ENCODE results near the gene TTC28.

The TTC28 gene

DNA sequence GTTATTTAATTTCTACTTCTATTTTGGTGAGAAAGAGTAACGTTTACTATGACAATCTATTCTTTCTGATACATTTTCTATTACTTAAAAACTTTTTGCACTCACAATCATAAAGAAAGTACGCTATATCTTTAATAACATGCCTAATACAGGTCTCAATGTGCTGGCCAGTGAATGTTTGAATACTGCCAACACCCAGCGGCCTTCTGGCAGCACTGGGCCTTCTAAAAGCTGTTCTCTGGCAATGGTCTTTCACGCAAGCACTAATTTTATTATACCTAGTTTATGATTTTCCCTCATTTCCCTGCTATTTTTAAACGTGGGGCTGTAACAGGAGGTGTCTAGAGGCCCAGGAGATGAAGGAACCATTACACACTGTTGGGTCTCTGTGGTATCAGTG is 410.8 kb downstream of the TTC28 start:
- no peak for DNase-seq (ENCODE audit: low read depth)

DNA sequence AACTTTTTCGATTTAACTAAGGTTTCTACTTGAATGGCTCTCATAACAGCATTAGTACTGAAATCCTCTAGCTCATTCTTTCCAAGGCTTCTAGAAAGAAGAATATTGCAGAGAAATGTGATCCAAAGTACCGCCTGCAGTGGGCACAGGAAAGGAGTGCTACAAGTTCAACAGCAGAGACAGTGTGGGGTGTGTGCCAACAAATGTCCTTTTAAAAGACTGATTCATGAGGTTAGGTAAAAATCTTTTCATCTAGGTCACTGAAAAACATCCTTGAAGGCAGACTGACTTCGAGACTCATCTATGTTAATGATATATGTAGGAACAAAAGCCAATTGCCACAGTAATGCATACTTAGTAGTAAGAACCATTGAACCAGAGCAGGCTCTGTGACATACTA is 411.5 kb downstream of the TTC28 start:
- no peak for DNase-seq (ENCODE audit: low read depth)

DNA sequence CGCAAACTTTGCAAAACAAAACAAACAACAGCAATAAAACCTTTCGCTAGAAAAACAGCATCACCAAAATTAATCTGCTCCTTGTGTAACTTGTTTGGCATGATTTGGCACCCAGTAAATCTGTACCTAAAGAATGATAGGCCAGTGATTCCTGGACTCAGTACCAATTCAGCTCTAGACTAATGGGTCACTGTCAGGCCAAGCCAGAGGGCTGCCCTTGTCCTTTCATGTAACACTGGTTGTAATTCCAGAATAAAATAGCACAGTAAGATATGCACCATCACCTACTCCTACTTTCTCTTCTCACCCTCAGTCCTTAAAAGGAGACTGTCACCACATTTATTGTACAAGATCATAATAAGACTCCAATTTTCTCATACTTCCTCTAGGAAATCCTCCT is 419.0 kb downstream of the TTC28 start:
- no peak for DNase-seq (ENCODE audit: low read depth)

DNA sequence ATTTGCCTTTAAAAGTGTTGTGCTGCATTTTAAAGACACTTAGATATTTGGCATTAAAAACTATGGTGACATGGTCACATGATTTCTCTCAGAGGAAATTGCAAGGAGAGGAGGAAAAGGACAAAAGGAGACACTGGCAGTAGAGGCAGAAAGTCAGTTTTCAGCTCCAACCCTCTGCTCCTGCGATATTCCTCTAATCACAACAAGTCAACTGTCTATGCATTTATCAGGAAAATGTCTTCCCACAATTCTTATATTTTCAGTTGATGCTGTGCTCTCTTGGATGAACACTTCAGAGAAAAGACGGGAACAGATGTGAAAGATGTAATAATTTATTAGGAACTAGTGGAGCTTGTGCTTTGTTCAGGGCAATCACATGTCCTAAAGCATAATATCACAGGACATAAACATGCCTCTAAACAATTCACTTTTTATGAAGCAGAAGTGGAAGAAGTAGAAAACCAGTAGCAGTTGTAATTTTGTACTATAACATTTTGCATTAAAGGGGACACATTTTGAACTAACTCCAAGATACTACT is 419.8 kb downstream of the TTC28 start:
- DNase-seq (ENCODE audit: low read depth), result no peak

DNA sequence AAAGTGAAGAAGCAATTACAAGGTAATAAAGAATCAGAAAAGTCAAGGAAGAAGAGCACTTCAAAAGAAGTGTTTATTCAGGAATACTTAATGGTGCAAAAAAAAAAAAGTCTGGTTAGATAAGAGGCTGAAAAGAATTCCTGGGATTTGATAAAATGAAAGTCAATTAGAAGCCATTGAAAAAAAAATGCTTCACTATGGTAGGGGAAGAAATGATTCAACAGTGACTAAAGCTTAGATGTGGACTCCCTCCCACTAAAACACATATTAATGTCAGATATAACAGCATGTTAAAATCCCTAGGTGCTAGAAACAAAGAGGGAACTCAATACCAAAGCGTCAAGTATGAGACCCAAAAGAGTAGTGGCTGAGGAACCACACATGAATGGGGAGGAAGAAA is 425.2 kb downstream of the TTC28 start:
- DNase-seq (ENCODE audit: low read depth), result no peak

DNA sequence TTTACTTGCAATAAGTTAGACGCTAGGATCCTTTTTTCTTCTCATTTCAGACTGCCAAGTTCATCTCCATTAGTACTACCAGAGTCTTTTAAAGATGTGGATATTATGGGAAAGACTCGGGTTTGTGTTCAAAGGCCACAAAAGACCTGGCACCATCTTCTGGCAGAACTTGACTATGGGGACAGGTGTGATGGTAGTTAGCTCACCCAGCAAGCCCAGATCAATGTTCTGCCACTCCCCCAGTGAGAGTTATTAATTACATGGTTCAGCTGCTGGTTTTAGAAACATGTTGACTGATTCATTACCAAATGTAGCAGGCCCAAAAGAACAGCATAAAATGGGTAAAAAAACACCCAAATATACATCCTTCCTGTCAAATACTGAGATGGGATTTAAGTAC is 427.1 kb downstream of the TTC28 start:
- DNase-seq (ENCODE audit: low read depth), result no peak

DNA sequence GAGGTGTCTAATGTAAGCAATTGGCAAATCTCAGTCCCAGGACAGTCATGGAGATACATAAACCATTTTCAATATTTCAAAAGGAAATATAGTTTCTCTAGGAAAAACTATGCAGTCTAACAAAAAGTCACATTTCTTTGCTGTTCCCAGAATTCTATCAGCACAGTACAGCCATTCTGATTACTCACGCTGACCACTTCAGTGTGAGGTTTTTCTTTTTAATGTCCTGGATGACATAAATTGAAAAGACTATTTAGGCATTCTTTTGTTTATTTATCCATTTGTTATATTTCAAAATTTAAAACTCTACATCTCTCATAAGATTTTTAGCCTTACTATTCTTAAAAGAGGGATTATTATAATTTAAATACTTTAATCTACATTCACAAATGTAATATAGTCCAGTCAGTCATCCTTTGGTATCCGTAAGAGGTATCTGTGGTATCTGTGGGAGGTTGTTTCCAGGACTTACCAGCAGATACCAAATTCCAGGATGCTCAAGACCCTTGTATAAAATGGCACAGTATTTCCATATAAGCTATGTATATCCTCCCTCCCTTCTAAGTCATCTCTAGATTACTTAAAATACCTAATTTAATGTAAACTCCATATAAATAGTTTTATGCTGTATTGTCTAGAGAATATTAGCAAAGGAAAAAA is 429.5 kb downstream of the TTC28 start:
- DNase-seq (ENCODE audit: low read depth), result no peak

DNA sequence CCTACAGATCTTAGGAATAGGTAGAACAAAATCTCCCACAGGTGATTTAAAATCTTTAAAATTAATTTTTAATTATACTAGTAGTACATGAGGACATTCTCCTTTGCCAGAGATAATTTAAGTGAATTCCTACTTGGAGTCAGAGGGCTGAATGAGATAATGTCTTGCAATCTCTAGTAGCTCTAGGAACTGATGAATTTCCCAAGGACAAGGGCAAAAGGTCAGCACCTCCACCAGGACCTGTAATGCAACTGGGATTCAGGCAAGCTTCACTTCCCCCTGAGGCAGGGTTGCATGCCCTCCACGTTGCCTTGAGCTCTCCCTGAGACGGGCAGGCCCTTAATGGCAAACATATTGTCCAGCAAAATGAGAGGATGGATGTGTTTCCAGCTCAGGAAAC is 430.2 kb downstream of the TTC28 start:
- DNase-seq (ENCODE audit: low read depth), result no peak

DNA sequence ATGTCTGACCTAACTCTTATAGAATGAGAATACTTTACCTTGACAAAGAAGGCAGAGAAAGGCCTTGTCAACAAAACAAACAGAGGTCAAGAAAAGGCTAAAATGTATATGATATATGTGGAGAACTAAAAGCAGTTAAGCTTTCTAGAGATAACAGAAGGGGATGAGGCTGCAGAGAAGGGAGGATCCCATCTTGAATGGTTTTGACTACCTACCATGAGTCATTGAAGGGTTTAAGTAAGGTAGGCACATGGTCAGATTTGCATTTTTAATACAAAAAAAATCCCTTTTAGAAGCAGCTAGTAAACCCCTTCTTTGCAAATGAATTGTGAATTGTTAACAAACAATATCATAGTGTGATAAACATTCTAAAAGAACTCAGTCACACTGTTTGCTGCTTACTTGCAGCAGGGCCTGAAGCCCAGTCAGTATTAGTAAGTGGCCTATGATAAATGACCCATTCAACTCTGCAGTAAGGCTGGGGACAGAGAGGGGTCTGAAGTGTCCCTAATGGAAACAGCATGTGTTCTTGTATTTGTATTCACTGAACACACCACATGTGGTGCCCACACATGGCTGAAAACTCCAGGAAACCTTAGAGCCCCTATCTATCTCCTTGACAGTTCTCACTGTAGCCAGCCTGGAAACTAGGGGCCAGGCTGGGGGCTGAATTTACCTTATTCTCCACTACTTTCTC is 431.8 kb downstream of the TTC28 start:
- no peak for DNase-seq (ENCODE audit: low read depth)

DNA sequence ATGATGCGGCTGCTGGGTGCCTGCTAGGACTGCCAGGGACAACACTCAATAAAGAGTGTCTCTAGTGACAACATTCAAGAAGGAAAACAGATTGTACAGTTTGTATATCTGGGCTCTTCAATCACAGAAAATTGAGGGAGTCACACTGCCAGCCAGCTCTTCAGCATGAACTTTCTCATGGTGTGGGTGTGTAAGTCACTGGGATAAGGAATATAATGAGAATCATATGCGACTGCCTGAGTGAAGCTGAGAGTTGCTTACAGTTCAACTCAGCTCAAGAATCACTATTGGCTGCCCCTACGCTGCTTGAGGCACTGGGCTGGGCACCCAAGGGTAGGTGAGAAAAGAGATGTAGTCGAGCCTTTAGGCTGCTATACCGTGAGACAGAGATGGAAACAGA is 432.5 kb downstream of the TTC28 start:
- no peak for DNase-seq (ENCODE audit: low read depth)

DNA sequence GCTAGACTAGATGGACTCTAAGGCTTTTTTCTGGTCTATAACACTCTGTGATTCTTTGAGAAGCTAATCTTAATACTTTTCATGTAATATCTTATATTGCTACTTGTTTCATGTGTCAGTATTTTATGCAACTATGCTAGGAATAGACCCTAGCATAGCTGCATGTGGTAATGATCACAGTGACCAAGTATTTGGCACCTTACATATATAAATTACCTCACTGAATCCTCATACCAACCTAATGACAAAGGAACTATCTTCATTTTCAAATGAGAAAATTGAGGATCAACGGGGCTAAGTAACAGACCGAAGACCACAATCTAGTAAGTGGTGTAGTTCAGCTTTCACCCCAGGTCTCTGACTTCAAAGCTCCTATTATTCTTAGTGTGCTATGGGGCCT is 433.2 kb downstream of the TTC28 start:
- DNase-seq (ENCODE audit: low read depth), result no peak

DNA sequence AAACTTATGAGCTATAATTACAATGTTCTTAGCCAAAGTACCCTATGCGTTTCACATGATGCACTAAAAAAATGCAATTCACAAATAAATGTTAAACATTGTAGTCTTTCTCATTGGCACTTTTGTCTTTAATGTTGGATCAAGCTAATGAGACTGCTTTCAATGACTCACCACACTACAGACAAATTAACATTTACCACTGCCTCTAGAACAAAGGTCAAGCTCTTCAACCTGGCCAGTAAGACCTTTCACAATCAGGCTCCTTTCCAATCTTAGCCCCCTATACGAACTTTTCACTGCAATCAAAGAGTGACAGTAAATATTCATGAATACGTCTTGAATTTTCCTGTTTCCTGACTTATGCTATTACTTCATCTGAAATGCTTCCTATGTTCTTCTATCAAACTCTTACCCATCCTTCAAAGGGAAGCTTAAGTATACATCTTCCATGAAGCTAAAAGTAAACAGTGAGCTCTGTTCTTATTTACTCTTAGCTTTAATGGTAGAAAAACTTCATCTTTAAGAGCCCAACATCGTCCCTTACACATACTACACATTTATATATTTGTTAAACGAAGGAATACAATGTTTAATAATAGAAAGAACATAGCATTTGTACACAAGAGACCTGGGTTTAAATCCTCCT is 433.9 kb downstream of the TTC28 start:
- DNase-seq (ENCODE audit: low read depth), result no peak

DNA sequence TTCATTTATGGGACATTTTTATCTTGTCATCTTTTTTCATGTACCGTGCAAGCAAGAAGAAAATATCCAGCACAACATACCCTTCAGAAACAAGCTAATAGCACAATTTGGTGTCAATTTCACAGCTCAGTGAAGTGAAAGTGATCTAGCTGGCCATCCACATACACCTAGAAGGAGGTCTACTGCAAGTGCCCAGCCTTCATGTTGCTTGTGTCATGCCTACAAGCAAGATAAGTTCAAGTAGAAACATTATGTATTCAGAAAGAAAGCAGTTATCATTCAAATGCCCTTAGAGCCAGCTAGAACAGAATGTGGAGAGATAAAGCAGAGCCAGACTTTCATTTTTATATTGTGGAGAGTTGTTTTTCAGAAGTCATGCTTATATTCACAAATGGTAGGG is 434.9 kb downstream of the TTC28 start:
- DNase-seq (ENCODE audit: low read depth), result no peak

DNA sequence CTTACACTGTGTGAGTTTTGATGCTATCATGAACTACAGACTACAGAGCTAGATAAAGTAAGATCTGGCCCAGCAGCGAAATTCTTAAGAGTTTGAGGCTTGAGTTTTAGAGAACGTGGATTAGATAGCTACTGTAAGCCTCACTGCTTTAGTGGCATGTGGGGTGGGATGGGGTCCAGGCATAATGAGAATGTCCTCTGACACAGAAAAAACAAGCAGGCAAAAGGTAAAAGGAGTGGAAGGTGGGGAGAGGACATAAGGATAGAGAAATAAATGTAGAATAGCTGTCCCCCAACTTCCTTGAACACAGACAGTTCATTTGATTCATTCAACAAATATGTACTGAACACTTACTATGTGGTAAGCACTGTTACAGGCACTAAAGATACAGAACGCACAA is 436.1 kb downstream of the TTC28 start:
- no peak for DNase-seq (ENCODE audit: low read depth)

DNA sequence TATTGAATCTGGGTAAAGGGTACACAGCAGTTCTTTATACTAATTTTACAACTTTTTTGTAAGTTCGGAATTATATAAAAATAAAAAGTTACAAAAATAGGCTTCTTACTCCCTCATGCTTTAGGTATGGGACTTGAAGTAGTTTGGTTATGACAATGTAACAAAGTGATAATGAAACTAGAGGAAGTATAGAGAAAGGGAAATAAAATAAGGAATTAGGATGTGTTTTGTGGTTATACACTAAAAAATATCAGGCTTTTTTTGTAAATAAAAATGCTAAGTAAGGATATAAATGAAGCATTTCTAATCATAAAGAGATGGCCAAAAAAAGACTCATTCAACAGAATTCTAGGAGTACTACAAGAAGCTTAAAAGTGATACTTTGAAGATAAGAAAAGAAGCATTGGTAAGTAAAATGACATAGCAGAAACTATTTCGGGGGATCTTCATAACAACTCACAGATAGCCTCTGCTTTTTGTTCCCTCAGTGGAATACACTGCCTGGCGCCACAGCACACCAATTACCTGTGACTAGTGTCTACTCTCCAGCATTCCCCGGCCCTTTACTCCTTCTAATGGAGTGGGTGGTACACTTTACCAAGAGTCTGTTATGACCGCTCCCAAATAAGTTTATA is 437.9 kb downstream of the TTC28 start:
- DNase-seq (ENCODE audit: low read depth), result no peak

DNA sequence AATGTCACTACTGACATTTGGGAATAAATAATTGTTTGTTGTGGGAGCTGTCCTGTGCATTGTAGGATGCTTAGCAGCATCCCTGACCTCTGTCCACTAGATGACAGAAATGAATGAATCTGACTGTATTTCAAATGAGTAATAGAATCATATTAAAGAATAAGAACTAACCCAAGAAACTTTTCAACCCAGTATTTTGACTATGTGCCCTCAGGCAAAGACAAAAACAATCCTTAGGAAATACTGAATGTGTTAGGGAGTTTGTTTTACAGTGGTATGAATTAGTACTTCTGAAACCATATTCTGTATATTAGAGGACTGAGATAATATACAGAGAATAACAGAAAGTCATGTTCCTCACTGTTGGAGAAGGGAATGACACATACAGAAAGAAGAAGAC is 439.7 kb downstream of the TTC28 start:
- no peak for DNase-seq (ENCODE audit: low read depth)

DNA sequence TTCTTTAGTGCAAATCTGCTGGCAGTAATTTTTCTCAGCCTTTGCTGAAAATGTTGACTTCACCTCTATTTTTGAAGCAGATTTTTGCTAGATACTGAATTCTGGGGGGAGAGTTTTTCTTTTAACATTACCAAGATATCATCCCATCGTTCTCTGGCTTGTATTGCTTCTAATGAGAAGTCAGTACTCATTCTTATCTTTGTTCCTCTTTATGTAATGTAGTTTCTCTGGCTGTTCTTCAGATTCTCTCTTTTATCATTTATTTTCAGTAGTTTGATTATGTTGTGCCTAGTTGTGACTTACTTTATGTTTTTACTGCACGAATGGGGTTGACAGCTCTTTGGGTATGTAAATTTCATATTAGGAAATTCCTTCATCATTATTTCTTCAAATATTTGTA is 441.9 kb downstream of the TTC28 start:
- no peak for DNase-seq (ENCODE audit: low read depth)

DNA sequence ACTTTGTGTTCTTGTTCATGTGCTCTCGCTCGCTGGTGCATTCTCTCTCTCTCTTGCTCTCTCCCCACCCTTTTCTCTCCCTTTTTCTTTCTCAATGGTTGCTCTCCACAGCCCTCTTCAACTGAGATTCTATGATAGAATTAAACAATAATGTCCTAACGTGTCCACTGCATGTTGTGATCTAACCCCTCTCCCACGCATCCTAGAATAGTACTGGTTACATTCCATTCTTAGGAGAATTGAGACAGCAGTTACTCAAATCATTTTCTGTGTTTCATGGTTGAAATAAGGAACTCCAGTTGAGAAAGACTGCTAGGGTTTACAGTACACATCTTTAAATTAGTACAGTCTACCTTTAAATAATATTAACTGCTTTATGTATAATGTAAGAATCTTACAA is 442.5 kb downstream of the TTC28 start:
- DNase-seq (ENCODE audit: low read depth), result no peak

DNA sequence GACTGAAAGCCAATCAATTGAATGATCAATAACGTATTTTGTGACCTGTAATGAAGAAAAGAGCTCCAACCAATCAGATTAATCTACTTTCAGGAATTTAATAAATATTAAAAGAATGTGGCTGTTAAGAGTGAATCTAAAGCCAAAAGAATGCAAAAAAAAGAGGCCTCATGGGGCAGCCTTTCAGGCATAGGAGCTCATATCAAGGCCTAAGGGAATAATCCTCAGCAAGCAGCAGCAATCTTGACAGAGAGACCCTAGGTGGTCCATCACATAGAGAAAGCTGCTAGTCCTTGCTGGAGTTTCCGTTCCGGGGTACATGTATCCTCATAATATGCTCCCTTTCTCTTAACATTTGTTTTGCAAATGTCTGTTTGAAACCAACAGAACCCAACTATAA is 447.4 kb downstream of the TTC28 start:
- DNase-seq (ENCODE audit: low read depth), result no peak

DNA sequence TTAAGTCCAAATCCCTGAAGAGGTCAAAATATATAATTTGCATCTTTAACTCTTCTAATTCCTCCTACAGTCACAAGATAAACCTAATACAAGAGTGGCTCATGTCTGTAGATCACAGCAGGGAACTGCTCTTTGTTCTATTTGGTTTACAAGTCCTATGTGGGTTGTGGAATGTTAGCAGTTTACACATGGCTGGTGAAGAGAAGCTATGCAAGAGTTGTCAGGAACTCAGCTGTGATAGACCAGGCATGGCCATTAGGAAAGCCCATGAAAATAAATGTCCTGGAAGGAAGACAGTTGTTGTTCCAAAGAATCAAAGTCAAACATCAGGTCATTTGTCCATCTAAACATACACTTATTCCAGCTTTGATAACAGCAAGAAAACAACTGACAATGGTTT is 448.2 kb downstream of the TTC28 start:
- no peak for DNase-seq (ENCODE audit: low read depth)

DNA sequence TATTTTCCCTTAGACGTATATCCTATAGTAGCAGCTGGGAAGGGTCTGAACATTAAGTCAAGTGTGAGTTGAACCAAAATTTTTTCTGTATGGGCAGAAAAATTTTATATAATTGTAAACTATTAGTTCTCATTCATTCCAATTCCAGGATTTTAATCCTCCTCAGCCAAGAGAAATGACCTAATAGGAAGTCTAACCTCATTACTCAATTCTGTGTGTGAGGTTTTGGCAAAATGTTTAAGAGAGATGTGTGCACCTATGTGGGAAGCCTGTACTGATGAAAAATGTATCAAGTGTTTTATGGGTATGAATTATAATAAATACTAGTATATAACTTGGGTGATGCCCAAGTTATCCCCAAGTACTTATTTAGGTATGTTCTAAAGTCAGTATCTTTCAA is 449.0 kb downstream of the TTC28 start:
- no peak for DNase-seq (ENCODE audit: low read depth)

DNA sequence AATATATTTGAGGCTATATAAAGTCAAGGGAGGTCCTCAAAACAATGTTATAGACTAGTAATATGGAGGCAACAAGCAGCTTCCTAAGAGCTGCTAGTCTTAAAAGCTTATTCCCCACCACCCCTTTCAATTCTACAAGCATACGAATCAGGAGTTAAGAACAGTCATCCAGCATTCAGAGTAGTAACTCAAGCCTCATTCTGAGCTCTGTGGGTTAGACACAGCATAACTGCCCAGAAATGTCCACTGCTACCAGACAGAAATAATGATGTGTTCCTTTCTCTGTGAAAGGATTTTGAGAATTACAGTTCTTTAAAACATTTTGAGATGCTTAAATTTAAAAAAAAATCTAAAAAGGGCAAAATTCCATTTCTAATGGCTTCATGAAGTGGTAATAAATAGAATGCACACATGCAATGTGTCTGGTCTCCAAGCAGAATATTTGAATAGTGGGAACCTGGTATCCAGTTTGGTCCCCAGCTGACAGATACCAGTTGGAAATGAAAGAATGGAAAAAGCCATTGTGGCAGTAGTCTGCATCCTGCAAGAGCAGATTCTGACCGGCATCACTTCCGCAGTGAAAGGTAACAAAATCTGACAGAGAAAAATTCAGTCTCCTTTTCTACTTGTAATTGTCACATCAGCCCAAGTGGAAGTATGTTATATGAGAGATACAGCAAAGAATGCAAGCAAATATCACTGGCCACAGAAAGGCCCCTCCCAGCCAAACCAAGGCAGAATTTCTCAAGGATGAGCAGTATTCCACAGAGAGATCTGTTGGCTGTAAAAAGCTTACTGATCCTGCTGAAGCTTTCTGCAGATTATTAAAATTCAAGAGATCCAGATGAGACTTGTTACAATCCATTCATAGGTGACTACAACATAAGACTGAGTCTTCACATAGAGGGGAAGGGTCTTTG is 449.8 kb downstream of the TTC28 start:
- no peak for DNase-seq (ENCODE audit: low read depth)

All from activated T-helper 1 cell treated with Interleukin-2 at 50 U/mL for 16 hours (primary cell).